GM21576 (cell line): Measurements from ENCODE around the gene SERGEF.

Experiments
- ATAC-seq: cut with Tn5 transposase; IDR thresholded peaks from one replicate; pipeline ENCODE4 v1.9.1; 2021; ENCODE audit warnings: mild to moderate bottlenecking, moderate library complexity; ENCODE audit not compliant: unreplicated experiment

Gene SERGEF

DNA sequence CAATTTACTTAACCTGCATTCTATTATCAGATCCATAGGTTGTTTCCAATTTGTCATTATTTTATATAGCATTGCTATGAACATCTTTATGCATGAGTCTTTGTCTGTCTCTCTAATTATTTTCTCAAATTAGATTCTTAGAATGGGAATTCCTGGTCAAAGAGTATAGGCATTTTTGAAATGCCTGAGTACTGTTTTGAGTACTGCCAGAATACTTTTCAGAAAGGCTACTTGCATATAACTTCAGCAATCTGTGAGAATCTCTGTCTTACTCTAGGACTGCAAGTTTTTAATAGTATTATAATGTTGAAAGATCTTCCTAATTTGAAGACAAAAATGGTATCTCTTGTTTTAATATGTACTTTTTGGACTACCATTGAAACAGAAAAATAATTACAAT lies 221.7 kb downstream of the SERGEF start:
- no peak for ATAC-seq

DNA sequence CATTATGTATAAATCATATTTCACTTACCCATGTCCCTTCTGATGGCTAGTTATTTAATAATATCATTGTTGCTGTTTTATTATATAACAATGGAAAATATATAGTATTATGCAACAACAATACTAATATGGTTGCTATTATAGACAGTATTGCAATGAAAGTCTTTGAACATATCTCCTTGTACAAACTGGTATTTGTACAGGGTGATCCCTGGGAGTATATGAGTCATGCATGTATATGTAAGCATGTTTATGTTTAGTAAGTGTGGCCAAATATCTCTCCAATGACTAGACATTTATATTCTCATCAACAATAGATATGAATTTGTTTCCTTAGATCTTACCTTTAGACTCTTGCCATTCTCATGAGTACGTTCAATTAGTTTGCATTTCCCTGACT lies 222.4 kb downstream of the SERGEF start:
- no peak for ATAC-seq

DNA sequence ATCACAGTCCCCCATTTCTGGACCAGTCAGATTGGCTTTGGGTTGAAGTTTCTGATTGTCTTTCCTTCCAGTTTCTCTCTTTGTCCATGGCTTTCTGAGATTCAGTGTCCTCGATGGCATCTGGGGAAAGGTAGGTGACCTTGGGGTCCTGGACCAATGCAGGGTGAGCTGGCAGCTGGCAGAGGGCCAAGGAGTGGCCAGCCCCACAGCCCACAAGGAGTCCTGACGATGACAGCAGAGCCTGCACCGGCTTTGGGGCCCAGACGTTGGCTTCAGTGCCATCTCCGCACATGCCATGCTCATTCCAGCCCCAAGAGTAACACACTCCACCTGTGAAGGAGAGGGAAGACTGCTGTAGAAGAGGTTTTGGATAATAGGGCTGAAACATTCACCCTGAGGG lies 224.8 kb downstream of the SERGEF start:
- ATAC-seq, result no peak

DNA sequence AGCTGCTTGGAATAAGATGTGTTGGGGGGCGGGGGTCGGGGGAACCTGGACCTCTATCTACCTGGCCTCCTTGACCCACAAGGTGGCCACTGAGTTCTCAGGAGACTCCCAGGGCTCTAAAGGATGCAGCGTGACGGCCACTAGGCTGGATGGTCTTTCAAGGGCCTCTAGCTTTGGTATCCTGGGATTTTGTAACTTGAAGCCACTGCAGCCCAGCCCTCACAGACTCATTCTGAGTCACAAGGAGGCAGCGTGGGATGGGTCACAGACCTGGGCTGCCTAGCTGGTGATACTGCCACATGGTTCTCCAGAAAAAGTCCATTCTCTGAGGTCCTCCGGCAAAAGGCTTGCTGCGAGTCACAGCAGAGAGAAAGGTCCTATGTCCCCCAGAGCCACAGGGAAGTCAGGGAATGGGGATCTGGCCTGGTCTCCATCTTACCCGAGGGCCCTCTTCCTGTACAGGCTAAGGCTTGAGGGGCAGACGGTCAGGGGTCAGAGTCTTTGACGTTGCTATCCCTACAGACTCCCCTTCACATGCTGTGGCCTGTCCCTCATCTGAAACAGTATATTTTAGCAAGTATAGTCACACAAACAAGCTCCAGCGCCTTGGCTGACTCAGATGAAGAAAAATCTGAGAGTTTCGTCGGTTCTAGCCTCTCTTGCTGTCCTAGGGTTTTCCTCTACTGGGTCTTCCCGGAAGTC lies 225.9 kb downstream of the SERGEF start:
- no peak for ATAC-seq

DNA sequence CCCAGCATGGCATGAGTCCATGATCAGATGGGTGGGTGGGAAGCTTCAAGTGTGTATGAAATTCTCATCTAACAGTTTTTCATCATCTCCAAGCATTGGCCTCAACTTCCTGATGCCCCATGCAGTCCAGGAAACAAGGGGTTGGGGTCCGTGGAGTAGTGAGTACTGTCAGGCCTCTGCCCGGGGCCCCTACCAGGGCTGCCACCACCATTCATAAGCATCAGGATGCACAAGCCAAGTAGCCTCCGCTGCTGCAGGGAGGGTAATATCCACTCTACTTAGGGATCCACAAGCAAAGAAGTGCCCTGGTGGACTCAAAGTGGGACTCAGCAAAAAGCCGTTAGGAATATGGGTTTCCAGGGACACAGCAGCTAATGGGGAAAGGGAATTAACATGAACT lies 229.0 kb downstream of the SERGEF start:
- no peak for ATAC-seq

DNA sequence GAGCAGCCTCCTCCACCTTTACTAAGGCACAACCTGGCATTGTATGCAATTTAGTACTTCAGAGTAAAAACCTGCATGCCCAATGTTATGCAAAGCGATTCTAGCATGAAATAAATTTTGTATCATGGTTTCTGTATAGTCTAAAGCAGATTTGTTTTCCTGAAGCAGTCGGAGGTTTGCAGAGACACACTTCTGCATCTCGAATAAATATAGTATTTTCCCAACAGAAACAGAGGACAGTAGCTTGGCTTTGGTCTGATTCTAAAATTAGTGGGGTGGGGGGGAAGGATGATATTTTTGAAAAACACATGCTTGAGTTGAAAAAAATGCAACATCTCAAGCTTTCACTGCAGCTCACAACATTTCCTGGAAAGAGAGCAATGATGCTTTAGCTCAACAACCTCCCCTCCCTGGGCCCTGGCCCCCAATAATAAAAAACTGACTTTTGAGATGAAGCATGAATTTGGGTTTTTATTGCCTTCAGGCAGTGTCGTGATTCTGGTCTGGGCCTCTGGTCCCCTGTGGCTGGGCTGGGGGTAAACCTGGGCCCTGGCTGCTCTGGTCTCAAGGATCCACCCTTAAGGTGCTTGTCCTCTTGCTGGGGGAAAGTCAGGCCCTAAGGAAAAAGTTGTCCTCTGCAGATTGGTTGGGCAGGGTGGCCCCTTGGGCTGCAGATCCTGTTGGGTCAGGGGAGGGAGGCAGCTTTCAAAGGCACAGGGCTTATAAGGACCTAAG lies 230.1 kb downstream of the SERGEF start:
- no peak for ATAC-seq

DNA sequence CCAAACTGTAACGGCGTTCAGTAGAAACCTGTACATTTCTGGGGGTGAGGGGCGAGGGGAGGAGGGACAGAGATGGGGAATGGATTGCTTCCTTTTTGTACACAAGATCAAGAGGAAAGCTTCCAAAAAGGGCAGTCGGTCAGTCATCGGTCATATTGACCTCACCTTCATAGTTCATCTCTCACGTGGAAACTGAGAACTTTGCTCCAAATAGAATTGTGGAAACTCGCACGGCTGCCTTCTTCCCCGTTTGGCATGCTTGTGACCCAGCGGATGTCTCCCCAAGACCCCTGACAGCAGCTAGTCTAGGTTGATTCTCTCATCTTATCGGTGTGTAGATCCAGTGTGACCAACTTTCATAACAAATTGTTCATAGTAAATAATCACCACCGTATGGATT lies 230.7 kb downstream of the SERGEF start:
- ATAC-seq, result no peak

DNA sequence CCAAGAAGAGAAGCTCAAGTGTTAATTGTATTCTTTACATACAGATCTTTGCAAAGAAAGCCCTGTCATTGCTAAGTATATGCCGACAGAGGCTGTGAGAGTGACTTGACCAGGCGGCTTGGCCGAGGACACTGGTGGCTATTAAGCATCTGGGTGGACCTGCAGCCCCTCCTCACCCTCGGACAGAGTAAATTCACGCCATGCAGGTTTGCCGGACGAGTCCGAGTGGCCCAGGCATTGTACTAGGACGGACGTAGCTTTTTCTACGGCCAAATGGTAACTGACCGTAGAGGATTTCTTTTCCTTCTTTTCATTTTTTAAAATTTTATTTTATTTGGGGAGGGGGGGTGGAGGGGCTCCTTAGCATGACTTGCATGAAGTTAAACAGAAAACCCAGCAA lies 231.2 kb downstream of the SERGEF start:
- ATAC-seq, result no peak

DNA sequence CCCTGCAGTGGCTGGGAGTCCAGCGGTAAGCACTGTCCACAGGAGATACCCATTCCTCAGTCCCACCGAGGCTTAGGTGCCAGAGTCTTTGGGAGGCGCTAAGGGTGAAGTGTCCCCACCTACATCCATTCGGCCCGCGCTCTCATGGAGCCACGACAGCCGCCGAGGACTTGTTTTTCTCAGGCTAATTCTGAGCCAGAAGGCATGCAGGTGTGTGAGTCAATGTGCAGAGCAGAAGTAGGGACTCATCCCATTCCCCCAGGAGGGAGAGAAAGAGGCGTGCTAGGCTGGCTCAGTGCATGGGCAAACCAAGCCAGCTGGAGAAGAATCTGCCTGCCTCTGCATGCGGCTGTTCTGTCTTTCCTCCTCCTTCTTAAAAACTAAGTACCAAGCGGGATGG lies 231.6 kb downstream of the SERGEF start:
- no peak for ATAC-seq

DNA sequence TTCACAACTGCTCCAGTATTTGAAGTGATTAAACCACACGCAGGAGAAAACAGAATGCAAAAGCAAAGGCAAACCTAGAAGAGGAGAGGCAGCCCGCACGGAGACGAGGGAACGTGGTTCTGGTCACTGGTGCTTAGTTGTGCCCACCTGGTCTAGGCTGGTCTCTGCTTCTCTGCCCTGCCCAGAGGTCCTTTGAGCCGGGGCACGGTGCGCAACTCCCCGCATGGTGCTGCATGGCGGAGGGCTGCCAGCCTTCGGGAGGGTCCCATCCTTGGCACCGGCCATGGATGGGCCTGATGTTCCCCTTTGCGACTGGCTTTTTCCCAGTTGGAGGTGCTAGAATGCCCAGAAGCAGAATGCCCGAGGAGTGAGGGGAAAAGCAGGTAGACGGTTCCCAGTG lies 232.2 kb downstream of the SERGEF start:
- no peak for ATAC-seq

DNA sequence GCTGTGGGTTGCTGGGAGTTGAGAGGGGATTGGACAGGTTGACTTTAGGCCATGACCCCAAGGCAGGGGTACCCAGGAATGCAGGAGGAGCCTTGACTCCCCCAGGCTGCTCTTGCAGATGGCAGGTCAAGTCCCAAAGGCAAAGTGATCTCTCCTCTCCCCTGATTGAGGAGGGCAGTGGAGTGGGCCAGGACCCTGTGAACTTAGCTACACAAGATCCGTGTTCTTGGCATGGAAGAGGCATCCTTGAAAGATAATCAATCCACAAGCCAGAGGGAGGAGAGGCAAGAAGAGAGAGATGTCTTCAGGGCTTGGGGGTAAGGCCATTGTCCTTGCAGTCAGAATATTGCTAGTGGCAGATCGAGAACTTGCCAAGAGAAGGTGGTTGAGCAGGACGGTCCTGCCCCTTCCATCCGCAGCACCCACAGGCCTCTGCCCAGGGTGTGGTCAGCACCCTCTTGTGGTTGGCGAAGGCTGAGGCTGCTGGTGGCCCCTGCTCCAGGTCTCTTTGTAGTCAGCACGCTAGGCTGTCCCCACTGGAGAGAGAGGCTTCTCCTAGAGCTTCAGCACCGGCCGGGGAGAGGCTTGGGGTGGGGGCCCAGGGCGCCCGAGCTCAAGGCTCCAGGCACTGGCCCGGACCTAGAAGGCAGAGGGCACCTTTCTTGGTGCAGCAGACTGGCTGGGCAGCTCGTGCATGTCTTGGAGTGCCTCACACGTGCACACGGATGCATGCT lies 232.8 kb downstream of the SERGEF start:
- ATAC-seq, result no peak

DNA sequence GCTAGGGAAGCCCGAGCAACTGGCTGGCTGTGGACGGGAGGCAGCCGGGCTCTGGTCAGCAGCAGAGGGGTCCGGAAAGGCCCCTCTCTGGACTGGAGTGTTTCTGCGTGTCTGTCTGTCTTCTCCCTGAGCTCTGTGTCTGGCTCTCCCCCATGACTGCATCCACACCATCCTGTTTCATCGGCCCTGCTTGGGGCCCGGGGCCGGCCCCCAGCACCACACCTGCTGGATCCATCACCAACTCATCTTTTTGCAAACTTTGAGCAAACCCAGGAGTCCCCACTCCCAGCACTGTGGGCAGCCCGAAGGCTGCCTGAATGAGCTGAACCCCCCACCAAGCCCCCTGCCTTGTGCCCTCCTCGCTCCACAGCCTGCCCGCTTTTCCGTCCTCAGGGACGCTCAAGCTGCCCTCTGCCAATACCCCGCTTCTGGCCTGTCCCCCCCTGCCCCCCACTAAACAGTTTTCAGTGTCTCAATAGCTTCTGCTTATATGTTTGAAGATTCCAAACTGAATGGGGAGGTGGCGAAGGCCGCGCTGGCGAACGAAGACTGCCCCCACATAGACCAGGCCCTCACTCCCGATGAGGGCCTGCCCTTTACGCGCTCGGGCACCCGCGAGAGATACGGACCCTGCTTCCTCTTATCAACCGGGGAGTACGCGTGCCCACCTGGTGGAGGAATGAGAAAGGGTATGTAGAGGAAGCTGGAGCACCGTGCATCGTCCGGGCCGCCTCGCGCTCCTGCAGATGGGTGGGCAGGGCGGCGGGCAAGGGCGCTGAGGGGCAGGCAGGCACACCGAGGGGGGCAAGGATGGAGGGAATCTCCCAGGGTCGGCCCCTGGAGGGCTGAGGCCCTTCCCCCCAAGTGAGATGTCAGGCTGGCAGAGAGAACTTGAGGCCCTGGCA lies 233.6 kb downstream of the SERGEF start:
- ATAC-seq, result no peak

DNA sequence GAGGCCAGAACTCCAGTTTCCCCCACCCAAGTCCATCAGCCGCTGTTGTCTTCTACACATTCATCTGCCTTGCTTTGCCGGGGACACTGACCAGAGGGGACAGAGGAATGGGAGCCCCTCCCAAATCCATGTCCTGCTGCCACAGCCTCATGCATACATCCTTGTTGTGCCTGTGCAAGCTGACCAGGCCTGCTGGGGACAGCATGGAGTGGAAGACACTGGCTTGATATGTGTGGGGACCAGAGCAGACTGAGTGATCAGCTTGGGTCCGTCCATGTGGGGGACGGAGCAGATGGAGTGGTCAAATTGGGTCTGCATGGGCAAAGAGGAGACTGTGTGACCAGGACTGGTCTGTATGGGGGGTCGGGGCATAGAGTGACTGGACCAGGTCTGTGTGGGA lies 234.5 kb downstream of the SERGEF start:
- no peak for ATAC-seq

DNA sequence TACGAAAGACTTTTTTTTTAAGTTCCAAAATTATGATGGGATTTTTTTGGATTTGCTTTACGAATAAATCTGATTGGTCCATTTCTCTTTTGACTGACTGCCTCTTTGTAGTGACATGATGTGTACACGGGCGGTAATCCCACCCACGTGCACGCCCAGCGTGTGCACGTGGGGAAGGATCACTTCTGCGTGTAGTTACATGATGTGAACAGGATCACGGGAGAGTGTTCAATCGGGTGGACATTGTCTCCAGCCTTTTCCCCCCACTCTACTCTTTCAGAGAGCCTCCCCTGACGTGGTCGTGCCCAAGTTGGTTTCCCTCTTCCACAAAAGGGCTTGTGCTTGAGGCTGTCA lies 235.1 kb downstream of the SERGEF start:
- ATAC-seq, result no peak

DNA sequence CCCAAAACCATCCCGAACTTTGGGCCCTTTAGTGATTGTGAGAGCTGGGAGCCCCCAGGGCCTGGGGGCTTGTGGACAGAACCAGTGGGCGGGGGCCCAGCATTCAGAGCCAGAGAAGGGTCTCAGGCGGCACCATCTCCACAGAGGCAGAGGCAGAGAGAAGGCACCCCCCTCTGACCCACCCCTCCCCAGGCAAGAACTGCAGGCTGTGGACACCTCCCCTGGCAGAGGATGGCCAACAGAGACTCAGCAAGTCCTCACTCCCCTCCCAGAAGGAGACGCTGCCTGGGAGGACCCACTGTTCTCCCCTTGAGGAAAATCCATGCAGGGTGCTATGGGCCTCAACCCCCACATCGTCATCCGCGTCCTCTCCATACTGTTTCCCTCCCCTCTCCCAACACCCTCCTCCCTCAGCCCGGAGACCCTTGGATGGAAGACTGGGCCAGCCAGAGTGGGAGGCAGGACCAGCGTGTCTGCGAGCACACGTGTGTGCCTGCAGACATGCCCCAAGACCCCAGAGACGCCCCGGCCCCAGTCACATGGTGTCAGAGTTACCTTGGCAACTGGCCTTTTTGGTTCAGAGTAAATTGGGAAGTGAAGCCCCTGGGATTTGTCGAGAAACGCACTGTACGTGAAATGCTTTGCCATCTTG lies 235.6 kb downstream of the SERGEF start:
- no peak for ATAC-seq

DNA sequence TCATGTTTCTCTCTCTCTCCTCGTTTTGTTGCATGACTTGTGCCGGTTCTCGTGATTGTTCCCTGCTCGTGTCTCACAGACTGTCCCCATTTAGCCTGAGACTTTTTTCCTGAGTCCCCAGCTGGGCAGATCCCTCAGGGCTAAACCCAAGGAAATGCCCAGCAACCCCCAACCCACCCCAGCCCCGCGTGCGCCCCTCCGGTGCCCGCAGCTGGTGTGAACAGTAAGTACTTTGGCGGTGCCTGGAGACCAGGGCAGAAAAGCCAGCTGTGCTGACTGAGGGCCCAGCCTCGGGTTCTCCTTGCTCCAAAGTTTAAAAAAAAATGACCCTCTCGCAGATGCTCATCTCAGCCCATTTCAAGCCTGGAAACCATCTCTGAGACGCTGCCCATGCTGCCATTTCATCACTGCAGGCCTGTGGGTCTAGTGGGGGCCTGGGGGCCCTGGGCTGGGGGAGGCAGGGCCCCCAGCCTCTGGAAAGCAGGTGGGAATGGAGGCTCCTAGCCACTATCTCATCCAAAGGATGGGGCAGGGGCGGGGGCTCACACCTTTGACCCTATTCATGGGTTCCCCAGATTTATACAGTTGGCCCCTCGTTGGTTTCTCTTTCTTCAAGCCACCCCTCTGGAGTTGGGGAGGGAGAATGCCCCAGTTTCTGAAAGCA lies 236.5 kb downstream of the SERGEF start:
- no peak for ATAC-seq

DNA sequence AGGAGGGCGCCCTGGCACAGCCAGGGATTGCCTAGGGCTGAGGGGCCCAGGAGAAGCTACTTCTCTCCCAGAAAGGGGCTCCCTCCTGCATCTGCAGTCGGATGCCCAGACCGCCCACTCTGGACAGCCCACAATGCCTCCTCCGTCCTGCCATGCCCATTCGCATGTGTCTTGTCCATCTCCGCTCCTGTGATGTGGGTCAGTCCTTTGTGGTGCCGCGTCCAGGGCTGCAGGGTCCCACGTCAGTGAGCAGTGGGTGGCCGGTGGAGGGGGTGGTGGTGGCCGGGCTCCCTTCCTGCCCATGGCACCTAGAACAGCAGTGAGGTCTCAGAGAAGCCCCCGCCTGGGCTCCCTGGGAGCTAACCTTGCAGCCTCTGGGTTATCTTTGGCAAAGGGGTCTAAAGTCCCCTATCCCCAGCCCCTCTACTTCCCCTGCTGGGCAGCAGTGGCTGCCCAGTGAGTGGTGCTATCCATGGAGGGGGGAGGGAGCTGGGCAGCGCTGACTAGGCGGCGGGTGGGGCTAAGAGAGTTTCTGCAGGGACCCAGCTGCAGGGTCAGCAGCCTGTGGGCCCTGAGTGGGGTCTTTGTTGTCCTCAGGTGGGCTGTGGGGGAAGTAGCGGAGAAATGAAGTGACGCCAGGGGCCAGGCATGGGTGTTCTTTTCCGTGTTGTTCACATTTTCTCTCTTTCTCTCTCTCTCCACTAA lies 237.2 kb downstream of the SERGEF start:
- ATAC-seq, result no peak

DNA sequence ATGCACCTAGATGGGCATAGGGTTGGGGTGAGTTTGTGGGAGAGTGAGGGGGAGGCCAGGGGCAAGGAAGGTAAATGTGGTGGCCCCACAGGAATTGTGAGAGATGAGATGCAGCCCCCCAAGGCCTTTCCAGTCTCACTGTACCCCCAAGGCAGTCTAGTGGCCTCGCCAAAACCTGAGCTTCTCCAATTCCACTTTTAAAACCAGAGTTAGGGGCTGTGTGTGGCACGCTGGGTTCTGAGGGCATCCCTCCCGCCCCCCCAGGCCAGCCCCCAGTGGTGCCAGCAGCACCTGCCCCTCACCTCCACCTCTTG lies 237.9 kb downstream of the SERGEF start:
- ATAC-seq, result no peak

DNA sequence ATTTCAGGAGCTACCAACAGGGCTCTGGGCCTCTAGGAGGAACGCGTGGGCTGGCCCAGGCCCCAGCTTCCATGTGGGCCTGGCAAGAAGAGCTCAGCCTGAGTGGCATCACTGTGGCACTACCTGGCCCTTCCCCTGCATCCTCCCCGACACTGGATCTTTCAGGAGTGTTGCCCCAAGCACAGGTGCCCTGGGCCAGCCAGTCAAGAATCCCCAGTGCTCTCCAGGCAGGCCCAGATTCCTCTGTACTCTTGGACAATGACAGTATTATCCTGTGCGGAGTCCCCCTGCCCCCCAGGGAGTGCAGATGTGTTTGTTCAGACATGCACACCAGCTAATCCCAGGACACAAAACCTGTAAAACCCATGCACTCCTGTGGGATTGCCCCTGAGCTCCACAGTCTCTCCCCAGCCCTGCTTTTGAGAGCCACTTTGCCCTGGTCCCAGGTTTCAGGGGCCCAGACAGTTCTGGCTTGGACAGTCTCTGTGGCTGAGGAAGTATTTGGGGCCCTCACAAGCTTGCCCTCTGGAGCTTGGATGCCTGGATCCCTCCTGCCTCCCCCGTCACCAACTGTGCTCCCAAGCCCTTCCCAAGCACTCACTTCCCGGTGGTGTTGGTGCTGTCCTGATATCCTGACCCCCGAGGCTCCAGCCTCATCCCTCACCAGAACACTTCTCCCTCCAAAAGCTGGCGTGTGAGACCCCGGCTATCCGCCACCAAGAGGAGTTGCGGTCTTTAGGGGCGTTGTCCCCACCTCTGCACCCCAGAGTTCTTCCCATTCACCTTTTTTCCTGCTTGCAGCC lies 238.4 kb downstream of the SERGEF start:
- ATAC-seq, result no peak
